ENCODE data around the gene JUND. TPM values are rescaled to one million over a fixed set of nuclear protein-coding genes. Genes with fewer than 3 reads are reported as not detected.

The JUND gene
- total and polyA plus RNA-seq, 2 of the 8 experiments (the other 6 are each of a cell fraction or from before 2014, with no cell fraction given): 54.0 to 77.5 TPM

GRCh38 chr19:18286973-18287635, 5.7 kb upstream of the JUND start:
- Histone ChIP-seq H4K91ac (replicated peaks; ENCODE audit: insufficient read length, low read length) (no peak overlapping the region), H3K23ac (ENCODE audit: insufficient read length) (no peak overlapping the region), H3K27ac (ENCODE audit: low read depth, low read length) (no peak overlapping the region), H2BK15ac (ENCODE audit: low read length) (no peak overlapping the region), H2BK120ac (replicated peaks; ENCODE audit: low read depth, low read length) (no peak overlapping the region), H3K79me2 (ENCODE audit: control insufficient read depth in 1 of 2, insufficient read depth in 2 of 2, low read length in 2 of 2) (no peaks in the 10 kb centered on the region), H3K4me1 (replicated peaks in 1 of 4; ENCODE audit: control insufficient read depth in 3 of 4, insufficient read depth in 4 of 4, low read length in 3 of 4) (peaks cover 4 to 25% (median 16%) of the 10 kb centered on the region in 4 experiments), H2AK5ac (ENCODE audit: low read depth, low read length) (0 out of 2 replicates have a peak overlapping the region, but pooled peaks have one; percentile 40), H2BK20ac (ENCODE audit: low read length) (no peak overlapping the region), H3K79me1 (ENCODE audit: low read depth, low read length) (no peaks in the 10 kb centered on the region), H4K8ac (ENCODE audit: extremely low read depth, insufficient read depth, low read length) (no peak overlapping the region; the same call in 1 of the 2 replicates), H3K27me3 (replicated peaks in 1 of 4; ENCODE audit: control insufficient read depth in 3 of 4, extremely low read depth in 1 of 4, insufficient read depth in 3 of 4, low read length in 3 of 4) (peaks cover 0 to 6% (median 0%) of the 10 kb centered on the region in 4 experiments; a peak in 3 of 7 replicates), H3K56ac (replicated peaks; ENCODE audit: insufficient read length, low read depth, low read length) (no peak overlapping the region), H3K9ac (replicated peaks in 1 of 4; ENCODE audit: extremely low read depth in 1 of 4, low read depth in 3 of 4, low read length in 3 of 4) (no peak overlapping the region), H3K4me2 (ENCODE audit: insufficient read depth in 1 of 2, low read depth in 2 of 2, low read length in 2 of 2) (peak overlapping the region; percentile 61 to 63), H2BK12ac (ENCODE audit: low read depth, low read length) (peak overlapping the region; percentile 84; the same call in 1 of the 2 replicates), H2AFZ (ENCODE audit: low read length) (no peak overlapping the region), H3K23me2 (ENCODE audit: low read depth, low read length) (peaks cover 18% of the 10 kb centered on the region), H2BK5ac (ENCODE audit: low read depth, low read length) (0 out of 2 replicates have a peak overlapping the region, but pooled peaks have one; percentile 73), H4K5ac (ENCODE audit: insufficient read length, low read depth, low read length) (no peak overlapping the region), H3K4me3 (ENCODE audit: extremely low read depth in 1 of 4, insufficient read depth in 2 of 4, low read depth in 3 of 4, low read length in 4 of 4) (peak overlapping the region; percentile 7 to 52 (median 25); a peak in 5 of 8 replicates), H3K4ac (replicated peaks; ENCODE audit: insufficient read length, low read depth, low read length) (peak overlapping the region; percentile 65), H3K9me3 (ENCODE audit: insufficient read depth in 2 of 2, low read depth in 1 of 2, low read length in 1 of 2) (no peaks in the 10 kb centered on the region), H3K36me3 (ENCODE audit: control insufficient read depth in 2 of 4, insufficient read depth in 4 of 4, low read length in 3 of 4) (no peaks in the 10 kb centered on the region), H3K14ac (ENCODE audit: insufficient read length) (no peak overlapping the region), H3K18ac (ENCODE audit: extremely low read depth, low read length) (peak overlapping the region; percentile 13; the same call in 1 of the 2 replicates), H4K20me1 (replicated peaks in 1 of 2; ENCODE audit: control insufficient read depth in 1 of 2, insufficient read depth in 2 of 2, low read length in 2 of 2) (no peaks in the 10 kb centered on the region)
- 24% methylated on average over 21 of the region's 21 CpGs; no CpG with 5 or more reads in 1 of the 2 experiments for WGBS, 2 experiments (ENCODE audit: extremely low coverage in 1 of 2, insufficient coverage in 1 of 2, insufficient read length in 1 of 2, insufficient replicate concordance in 2 of 2, low coverage in 1 of 2, low lambda C conversion rate in 2 of 2, missing lambda C conversion rate in 1 of 2)
- no peak for FAIRE-seq
- TF ChIP-seq KDM4A (IDR thresholded peaks at IDR 0.05; ENCODE audit: low read depth, low read length, severe bottlenecking) (peak; percentile 23), BRCA1 (IDR thresholded peaks at IDR 0.05; ENCODE audit: low read depth, low read length) (no peak), ASH2L (IDR thresholded peaks at IDR 0.05; ENCODE audit: low read length) (peak; percentile 1), KDM1A (IDR thresholded peaks at IDR 0.05; ENCODE audit: borderline replicate concordance, low read length) (peak; percentile 97), CTBP2 (IDR thresholded peaks at IDR 0.05; ENCODE audit: borderline replicate concordance, insufficient read depth, insufficient read length, low read length) (no peak)
- DNase-seq (ENCODE audit: low read depth in 1 of 2, low spot score in 2 of 2): no peak
- CTCF ChIA-PET (ENCODE audit: partially characterized antibody): interaction anchor here (1.7 to 2.3 kb wide), 3 partner anchors 9 to 42 kb away, joined by 6 to 15 read pairs (median 14); no protein-coding TSS in a partner anchor
- POLR2A ChIA-PET (ENCODE audit: partially characterized antibody): interaction anchor here (0.5 to 2.3 kb wide), 6 partner anchors 9 to 108 kb away, joined by 3 to 12 read pairs (median 4); partner anchors contain the start of gene LSM4

Measured in H1 (cell line).